SK-N-MC (cell line): ENCODE measurements around the gene AAMP.

Experiments
- DNase-seq: peaks from one replicate; pipeline ENCODE4 v3.0.0-alpha.2; 2011; ENCODE audit warnings: low read depth, low spot score
- H3K27ac ChIP-seq: fragments of 200-600 bp; sonication (generic); 2 replicates; pipeline ENCODE4 v1.5.1; 2016; ENCODE audit warnings: mixed run types
- H3K36me3 ChIP-seq: fragments of 200-600 bp; sonication (generic); 2 replicates; pipeline ENCODE4 v1.6.1; 2017; ENCODE audit warnings: antibody characterized with exemption, low read length, mixed read lengths; ENCODE audit not compliant: insufficient read depth
- H3K4me3 ChIP-seq: fragments of 200-600 bp; sonication (generic); 2 replicates; pipeline ENCODE4 v1.5.1; 2016
- H3K9ac ChIP-seq: fragments of 200-600 bp; sonication (generic); 2 replicates; pipeline ENCODE4 v1.8.0; 2017; ENCODE audit warnings: mixed run types, mixed read lengths; ENCODE audit not compliant: insufficient read length
- H3K9me3 ChIP-seq: fragments of 200-600 bp; sonication (generic); 2 replicates; pipeline ENCODE4 v1.6.1; 2017; ENCODE audit warnings: low read depth, mild to moderate bottlenecking, antibody characterized with exemption, low read length, moderate library complexity, mixed read lengths
- EZH2 ChIP-seq: fragments of 200-600 bp; sonication (generic); IDR thresholded peaks from one replicate; pipeline ENCODE4 v1.6.1; 2017; ENCODE audit warnings: antibody characterized with exemption
- FOXP2 ChIP-seq: optimal IDR thresholded peaks from 2 replicates; pipeline ENCODE3; 2011; ENCODE audit warnings: mild to moderate bottlenecking, moderate library complexity; ENCODE audit not compliant: insufficient read depth; ENCODE audit errors: extremely low read length, control extremely low read depth
- POLR2AphosphoS5 ChIP-seq: IDR thresholded peaks from 2 replicates; pipeline ENCODE4 v1.6.1; 2012; ENCODE audit warnings: mild to moderate bottlenecking, low read depth, low read length, borderline replicate concordance

Gene AAMP

DNA sequence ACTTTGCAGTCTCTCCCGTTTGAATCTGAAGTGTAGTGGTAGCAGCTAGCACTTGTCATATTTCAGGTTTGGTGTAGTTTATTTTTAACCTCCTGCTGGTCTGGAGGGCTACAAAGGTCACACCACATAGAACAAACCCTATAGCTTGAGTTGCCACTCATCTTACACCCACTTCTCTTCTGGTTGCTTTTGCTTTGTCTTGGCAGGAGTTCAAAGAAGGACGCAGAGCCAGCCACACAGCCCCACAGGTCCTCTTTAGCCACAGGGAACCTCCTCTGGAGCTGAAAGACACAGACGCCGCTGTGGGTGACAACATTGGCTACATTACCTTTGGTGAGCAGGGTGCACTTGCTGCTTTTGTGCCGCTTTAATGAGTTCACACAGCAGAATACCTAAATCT lies 24.7 kb downstream of the AAMP start:
- Histone ChIP-seq H3K27ac (no peak overlapping the region), H3K4me3 (no peak overlapping the region), H3K36me3 (peaks cover 77% of the 10 kb centered on the region), H3K9ac (no peak overlapping the region), H3K9me3 (no peaks in the 10 kb centered on the region)
- DNase-seq: no peak
- TF ChIP-seq FOXP2 (no peak), POLR2AphosphoS5 (no peak), EZH2 (no peak)

DNA sequence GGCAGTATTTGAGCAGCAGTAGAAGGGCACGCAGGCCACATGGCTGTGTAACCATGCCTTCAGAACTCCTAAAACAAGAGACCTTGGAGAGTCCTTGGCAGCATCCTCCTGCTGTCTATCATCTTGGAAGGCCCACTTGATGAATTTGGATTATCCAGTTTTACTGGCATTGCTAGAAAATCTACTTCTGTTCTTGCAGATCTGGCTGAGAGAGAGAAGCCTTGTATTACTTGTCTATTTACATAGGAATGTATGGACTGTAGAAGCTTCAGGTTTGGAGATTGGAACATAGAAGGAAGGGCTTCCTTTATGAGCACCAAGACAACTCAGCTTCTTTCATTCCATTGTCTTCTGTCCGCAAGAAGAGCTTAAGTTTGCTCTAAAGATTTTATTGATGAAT lies 25.3 kb downstream of the AAMP start:
- no peak for DNase-seq
- Histone ChIP-seq H3K36me3 (peaks cover 77% of the 10 kb centered on the region), H3K9ac (no peak overlapping the region), H3K27ac (no peak overlapping the region), H3K9me3 (no peaks in the 10 kb centered on the region), H3K4me3 (no peak overlapping the region)
- TF ChIP-seq POLR2AphosphoS5: no peak
- TF ChIP-seq EZH2: no peak
- TF ChIP-seq FOXP2: no peak

DNA sequence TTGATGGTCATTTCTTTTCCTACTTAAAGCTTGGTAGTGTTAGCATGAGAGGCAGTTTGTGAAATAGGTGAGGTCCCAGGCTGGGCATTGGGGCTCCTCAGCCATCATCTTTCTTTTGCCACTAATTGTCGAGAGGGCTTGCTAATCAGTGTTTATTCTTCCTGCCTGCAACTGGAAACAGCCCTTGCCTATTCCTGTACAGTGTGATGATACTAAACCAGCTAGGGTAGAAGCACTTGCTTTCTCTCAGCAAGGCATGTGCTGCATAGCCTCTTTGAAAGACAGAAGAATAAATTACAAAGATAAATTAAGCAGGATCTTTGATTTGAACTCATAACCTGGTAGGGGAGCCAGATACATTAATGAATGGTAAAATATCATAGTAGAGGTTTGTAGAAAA lies 25.7 kb downstream of the AAMP start:
- no peak overlapping the region for H3K4me3 ChIP-seq

DNA sequence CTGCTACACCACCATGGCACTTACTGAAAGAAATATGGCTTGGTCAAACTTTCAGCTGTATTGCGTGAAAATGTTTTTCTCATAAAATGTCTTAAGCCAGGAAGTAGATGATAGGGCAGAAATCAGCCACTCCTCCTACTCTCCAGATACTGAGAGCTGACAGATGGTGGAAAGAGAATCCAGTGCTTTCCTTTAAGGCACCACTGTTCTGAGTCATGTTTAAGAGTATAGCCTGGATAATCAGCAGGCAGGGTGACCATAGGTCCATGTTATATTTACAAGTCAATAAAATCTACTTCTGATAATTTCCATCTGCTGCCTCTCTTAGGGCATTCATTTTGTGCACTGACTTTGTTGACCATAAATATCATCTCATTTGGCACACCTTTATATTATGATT lies 31.1 kb downstream of the AAMP start:
- H3K4me3 ChIP-seq: no peak overlapping the region
- H3K9ac ChIP-seq: no peak overlapping the region
- no peak overlapping the region for H3K27ac ChIP-seq
- peaks cover 80% of the 10 kb centered on the region for H3K36me3 ChIP-seq
- DNase-seq: no peak
- TF ChIP-seq FOXP2 (no peak), POLR2AphosphoS5 (no peak), EZH2 (no peak)
- no peaks in the 10 kb centered on the region for H3K9me3 ChIP-seq

More for the DNA sequence above, 25.7 kb downstream of the AAMP start:
- peaks cover 76% of the 10 kb centered on the region for H3K36me3 ChIP-seq
- H3K9me3 ChIP-seq: no peaks in the 10 kb centered on the region
- no peak for DNase-seq
- TF ChIP-seq EZH2: no peak
- no peak for TF ChIP-seq POLR2AphosphoS5
- TF ChIP-seq FOXP2: no peak
- no peak overlapping the region for H3K27ac ChIP-seq
- no peak overlapping the region for H3K9ac ChIP-seq

DNA sequence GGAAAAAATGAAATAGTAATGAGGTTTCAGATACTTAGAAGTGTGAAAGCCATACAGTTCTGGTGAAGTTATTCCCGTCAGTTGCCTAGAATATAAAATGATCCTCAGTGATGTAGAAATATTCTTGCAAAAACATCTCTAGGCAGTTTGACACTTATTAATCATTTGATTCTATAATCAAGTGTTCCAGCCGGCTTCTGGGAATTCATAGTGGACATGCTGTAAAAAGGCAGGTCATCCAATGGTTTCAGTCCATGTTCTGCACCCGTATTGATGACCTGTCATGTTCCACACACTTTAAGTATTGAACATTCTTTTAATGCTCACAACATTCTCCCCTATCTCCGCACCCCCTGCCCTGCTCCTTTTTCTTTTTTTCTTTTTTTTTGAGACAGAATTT lies 33.1 kb downstream of the AAMP start:
- Histone ChIP-seq H3K27ac (no peak overlapping the region), H3K9ac (no peak overlapping the region), H3K4me3 (no peak overlapping the region), H3K36me3 (peaks cover 79% of the 10 kb centered on the region), H3K9me3 (no peaks in the 10 kb centered on the region)
- TF ChIP-seq EZH2 (no peak), POLR2AphosphoS5 (no peak), FOXP2 (no peak)
- no peak for DNase-seq

DNA sequence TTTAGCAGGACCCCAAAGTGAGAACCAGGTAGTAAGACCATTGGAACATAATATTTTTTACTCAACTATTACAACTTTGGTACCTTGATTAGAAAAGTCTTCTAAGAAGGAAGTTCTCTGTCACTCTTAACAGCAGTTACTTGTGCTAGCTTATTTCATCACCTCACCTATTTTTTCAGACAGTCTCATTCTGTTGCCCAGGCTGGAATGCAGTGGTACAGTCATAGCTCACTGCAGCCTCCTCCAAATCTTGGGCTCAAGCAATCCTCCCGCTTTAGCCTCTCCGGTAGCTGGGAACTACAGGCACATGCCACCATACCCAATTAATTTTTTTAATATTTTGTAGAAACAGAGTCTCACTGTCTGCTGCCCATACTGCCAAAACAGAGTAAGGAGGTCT lies 34.9 kb downstream of the AAMP start:
- H3K4me3 ChIP-seq: no peak overlapping the region
- no peaks in the 10 kb centered on the region for H3K9me3 ChIP-seq
- no peak for DNase-seq
- no peak for TF ChIP-seq POLR2AphosphoS5
- TF ChIP-seq FOXP2: no peak
- TF ChIP-seq EZH2: no peak
- H3K27ac ChIP-seq: no peak overlapping the region
- no peak overlapping the region for H3K9ac ChIP-seq
- H3K36me3 ChIP-seq: peaks cover 85% of the 10 kb centered on the region

DNA sequence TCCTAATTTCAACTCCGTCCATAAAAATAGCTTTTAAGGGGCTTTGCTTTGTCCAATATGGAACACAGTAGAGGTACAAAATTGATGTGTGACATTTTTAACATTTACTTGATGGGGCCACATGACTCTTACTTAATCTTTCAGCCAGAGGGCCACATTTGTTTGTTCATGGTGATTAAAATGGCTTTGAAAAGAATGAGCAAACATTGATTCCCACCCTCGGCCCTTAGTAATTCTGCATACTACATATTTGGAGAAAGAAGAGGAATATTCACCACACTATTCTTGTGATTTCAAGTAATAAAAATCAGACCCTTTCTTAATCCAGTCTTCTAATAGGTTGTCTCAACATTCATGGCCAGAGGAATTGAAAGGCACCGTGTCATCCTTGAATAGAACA lies 35.4 kb downstream of the AAMP start:
- no peak for TF ChIP-seq EZH2
- no peak for TF ChIP-seq POLR2AphosphoS5
- no peak for TF ChIP-seq FOXP2
- H3K4me3 ChIP-seq: no peak overlapping the region
- peaks cover 86% of the 10 kb centered on the region for H3K36me3 ChIP-seq
- DNase-seq: no peak
- no peak overlapping the region for H3K27ac ChIP-seq
- no peak overlapping the region for H3K9ac ChIP-seq
- H3K9me3 ChIP-seq: no peaks in the 10 kb centered on the region

DNA sequence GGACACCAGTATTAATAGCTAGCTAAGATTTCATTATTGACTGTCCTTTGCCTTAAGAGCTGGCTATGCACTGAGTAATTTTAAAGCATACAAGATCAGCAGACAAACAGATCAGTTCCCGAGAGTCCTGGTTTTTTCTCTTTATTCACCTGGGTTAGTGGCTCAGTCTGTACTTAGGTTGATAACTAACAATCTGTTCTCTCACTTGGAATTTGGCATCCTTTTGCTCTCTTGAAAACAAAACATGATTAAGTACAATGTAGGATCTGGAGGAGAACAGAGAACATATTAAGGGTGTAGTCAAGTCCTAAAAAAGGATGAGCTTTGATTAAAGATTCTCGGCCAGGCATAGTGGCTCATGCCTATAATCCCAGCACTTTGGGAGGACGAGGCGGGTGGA lies 36.4 kb downstream of the AAMP start:
- no peaks in the 10 kb centered on the region for H3K9me3 ChIP-seq
- no peak for DNase-seq
- H3K27ac ChIP-seq: no peak overlapping the region
- H3K9ac ChIP-seq: no peak overlapping the region
- TF ChIP-seq FOXP2 (no peak), EZH2 (no peak), POLR2AphosphoS5 (no peak)
- no peak overlapping the region for H3K4me3 ChIP-seq
- H3K36me3 ChIP-seq: peaks cover 85% of the 10 kb centered on the region

DNA sequence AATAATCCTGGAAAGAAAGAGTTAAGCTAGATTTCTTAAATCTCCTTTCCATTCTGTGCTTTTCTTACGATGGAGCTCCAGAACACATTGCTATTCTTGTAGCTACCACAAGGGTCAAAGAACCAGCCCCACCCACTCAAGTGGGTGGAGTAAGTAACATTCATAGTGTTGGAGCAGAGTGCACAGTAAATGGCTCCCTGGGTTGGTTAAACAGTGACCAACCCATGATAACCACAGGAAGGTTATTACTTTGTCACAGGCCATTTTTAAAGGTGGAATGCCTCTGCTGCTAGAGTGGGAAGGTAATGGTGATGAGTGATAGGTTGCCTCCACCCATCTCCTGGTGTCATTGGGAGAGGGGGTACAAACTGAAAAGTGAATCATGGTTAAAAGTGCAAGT lies 39.1 kb downstream of the AAMP start:
- DNase-seq: no peak
- Histone ChIP-seq H3K27ac (no peak overlapping the region), H3K36me3 (peaks cover 81% of the 10 kb centered on the region), H3K9me3 (no peaks in the 10 kb centered on the region), H3K4me3 (no peak overlapping the region), H3K9ac (no peak overlapping the region)
- TF ChIP-seq POLR2AphosphoS5 (no peak), EZH2 (no peak), FOXP2 (no peak)
